ENCODE measurements around the gene GDF7.

Gene GDF7

GRCh38 chr2:20647738-20648137 is 19.2 kb upstream of the GDF7 start:
- H3K9me3 ChIP-seq (ENCODE audit: control insufficient read depth in 1 of 2, low read length in 2 of 2): no peaks in the 10 kb centered on the region

GRCh38 chr2:20648206-20648605 is 18.7 kb upstream of the GDF7 start:
- peaks cover 12 to 35% of the 10 kb centered on the region in 2 donors for H3K36me3 ChIP-seq (ENCODE audit: control insufficient read depth in 1 of 2, insufficient read depth in 2 of 2, low read length in 2 of 2)
- no peak overlapping the region for H3K4me3 ChIP-seq (ENCODE audit: low read depth in 1 of 2, low read length in 2 of 2)
- H3K27ac ChIP-seq (ENCODE audit: low read length): no peak overlapping the region
- no peaks in the 10 kb centered on the region for H3K27me3 ChIP-seq (ENCODE audit: low read depth, low read length)
- H3K9me3 ChIP-seq (ENCODE audit: control insufficient read depth in 1 of 2, low read length in 2 of 2): no peaks in the 10 kb centered on the region
- peaks cover 6 to 34% of the 10 kb centered on the region in 2 donors for H3K4me1 ChIP-seq (ENCODE audit: control insufficient read depth in 1 of 2, insufficient read depth in 2 of 2, low read length in 2 of 2)

More at GRCh38 chr2:20647738-20648137, 19.2 kb upstream of the GDF7 start:
- no peaks in the 10 kb centered on the region for H3K27me3 ChIP-seq (ENCODE audit: low read depth, low read length)
- no peak overlapping the region for H3K27ac ChIP-seq (ENCODE audit: low read length)
- H3K4me3 ChIP-seq (ENCODE audit: low read depth in 1 of 2, low read length in 2 of 2): no peak overlapping the region
- H3K4me1 ChIP-seq (ENCODE audit: control insufficient read depth in 1 of 2, insufficient read depth in 2 of 2, low read length in 2 of 2): peaks cover 6 to 34% of the 10 kb centered on the region in 2 donors
- peaks cover 12 to 38% of the 10 kb centered on the region in 2 donors for H3K36me3 ChIP-seq (ENCODE audit: control insufficient read depth in 1 of 2, insufficient read depth in 2 of 2, low read length in 2 of 2)

GRCh38 chr2:20648831-20649230 is 18.1 kb upstream of the GDF7 start:
- Histone ChIP-seq H3K9me3 (ENCODE audit: control insufficient read depth in 1 of 2, low read length in 2 of 2) (no peaks in the 10 kb centered on the region), H3K4me3 (ENCODE audit: low read depth in 1 of 2, low read length in 2 of 2) (no peak overlapping the region), H3K4me1 (ENCODE audit: control insufficient read depth in 1 of 2, insufficient read depth in 2 of 2, low read length in 2 of 2) (peaks cover 6 to 34% of the 10 kb centered on the region in 2 donors), H3K27ac (ENCODE audit: low read length) (no peak overlapping the region), H3K36me3 (ENCODE audit: control insufficient read depth in 1 of 2, insufficient read depth in 2 of 2, low read length in 2 of 2) (peaks cover 12 to 31% of the 10 kb centered on the region in 2 donors), H3K27me3 (ENCODE audit: low read depth, low read length) (no peaks in the 10 kb centered on the region)

DNA sequence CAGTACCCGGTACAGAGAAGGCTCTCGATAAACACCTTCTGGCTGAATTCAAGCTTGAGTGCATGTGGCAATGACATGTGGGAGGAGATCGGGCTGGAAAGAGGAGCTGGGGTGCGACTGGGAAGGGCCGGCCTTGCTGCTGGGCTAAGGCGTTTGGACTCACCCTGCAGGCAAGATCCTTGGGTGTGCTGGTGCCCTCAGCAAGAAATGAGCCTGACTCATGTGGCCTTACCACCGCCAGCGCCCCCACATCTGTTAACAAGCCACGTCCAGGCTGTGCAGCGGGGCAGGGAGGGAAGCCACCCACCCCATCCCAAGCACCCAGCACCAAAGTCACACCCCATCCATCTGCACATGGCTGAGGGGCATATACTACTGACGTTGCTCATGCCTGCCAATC is 17.4 kb upstream of the GDF7 start:
- Histone ChIP-seq H3K9me3 (ENCODE audit: control insufficient read depth in 1 of 2, low read length in 2 of 2) (no peaks in the 10 kb centered on the region), H3K36me3 (ENCODE audit: control insufficient read depth in 1 of 2, insufficient read depth in 2 of 2, low read length in 2 of 2) (peaks cover 8 to 24% of the 10 kb centered on the region in 2 donors), H3K4me3 (ENCODE audit: low read depth in 1 of 2, low read length in 2 of 2) (peak overlapping the region; percentile 84), H3K27ac (ENCODE audit: low read length) (no peak overlapping the region), H3K27me3 (ENCODE audit: low read depth, low read length) (no peaks in the 10 kb centered on the region), H3K4me1 (ENCODE audit: control insufficient read depth in 1 of 2, insufficient read depth in 2 of 2, low read length in 2 of 2) (peaks cover 6 to 34% of the 10 kb centered on the region in 2 donors)

- H3K36me3 ChIP-seq (ENCODE audit: control insufficient read depth in 1 of 2, insufficient read depth in 2 of 2, low read length in 2 of 2): peaks cover 4 to 20% of the 10 kb centered on the region in 2 donors
- peak overlapping the region; percentile 84 for H3K4me3 ChIP-seq (ENCODE audit: low read depth in 1 of 2, low read length in 2 of 2)
- H3K27me3 ChIP-seq (ENCODE audit: low read depth, low read length): no peaks in the 10 kb centered on the region
- H3K4me1 ChIP-seq (ENCODE audit: control insufficient read depth in 1 of 2, insufficient read depth in 2 of 2, low read length in 2 of 2): peaks cover 6 to 34% of the 10 kb centered on the region in 2 donors
- no peak overlapping the region for H3K27ac ChIP-seq (ENCODE audit: low read length)
- H3K9me3 ChIP-seq (ENCODE audit: control insufficient read depth in 1 of 2, low read length in 2 of 2): no peaks in the 10 kb centered on the region
These were observed 17.0 kb upstream of the GDF7 start for GRCh38 chr2:20649976-20650375.

DNA sequence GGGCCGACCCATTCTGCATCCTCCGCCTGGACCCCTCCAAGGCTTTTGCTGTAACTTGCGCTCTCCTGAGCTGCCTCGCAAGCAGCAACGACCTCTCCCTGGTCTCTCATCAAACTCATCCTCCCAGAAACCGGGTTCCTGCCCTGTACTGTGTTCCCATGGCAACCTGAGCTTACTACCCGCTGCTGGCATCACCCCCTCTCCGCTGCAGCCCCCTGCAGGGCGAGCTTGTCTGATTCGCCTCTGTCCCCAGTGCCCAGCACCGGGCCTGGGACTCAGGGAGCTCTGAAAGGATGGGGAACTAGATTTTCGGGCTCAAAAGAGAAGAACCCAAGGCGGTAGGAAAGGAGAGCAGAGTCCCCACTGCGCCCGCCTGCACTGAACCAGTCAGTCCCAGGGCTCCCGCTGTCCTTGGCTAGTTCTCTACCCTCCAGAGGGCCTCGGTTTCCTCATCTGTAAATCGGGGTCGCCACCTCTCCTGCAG is 16.5 kb upstream of the GDF7 start:
- Histone ChIP-seq H3K27me3 (ENCODE audit: low read depth, low read length) (no peaks in the 10 kb centered on the region), H3K36me3 (ENCODE audit: control insufficient read depth in 1 of 2, insufficient read depth in 2 of 2, low read length in 2 of 2) (peaks cover 0 to 16% of the 10 kb centered on the region in 2 donors), H3K4me1 (ENCODE audit: control insufficient read depth in 1 of 2, insufficient read depth in 2 of 2, low read length in 2 of 2) (peaks cover 6 to 34% of the 10 kb centered on the region in 2 donors), H3K9me3 (ENCODE audit: control insufficient read depth in 1 of 2, low read length in 2 of 2) (no peaks in the 10 kb centered on the region), H3K27ac (ENCODE audit: low read length) (peak overlapping the region; percentile 83), H3K4me3 (ENCODE audit: low read depth in 1 of 2, low read length in 2 of 2) (peak overlapping the region; percentile 84)

DNA sequence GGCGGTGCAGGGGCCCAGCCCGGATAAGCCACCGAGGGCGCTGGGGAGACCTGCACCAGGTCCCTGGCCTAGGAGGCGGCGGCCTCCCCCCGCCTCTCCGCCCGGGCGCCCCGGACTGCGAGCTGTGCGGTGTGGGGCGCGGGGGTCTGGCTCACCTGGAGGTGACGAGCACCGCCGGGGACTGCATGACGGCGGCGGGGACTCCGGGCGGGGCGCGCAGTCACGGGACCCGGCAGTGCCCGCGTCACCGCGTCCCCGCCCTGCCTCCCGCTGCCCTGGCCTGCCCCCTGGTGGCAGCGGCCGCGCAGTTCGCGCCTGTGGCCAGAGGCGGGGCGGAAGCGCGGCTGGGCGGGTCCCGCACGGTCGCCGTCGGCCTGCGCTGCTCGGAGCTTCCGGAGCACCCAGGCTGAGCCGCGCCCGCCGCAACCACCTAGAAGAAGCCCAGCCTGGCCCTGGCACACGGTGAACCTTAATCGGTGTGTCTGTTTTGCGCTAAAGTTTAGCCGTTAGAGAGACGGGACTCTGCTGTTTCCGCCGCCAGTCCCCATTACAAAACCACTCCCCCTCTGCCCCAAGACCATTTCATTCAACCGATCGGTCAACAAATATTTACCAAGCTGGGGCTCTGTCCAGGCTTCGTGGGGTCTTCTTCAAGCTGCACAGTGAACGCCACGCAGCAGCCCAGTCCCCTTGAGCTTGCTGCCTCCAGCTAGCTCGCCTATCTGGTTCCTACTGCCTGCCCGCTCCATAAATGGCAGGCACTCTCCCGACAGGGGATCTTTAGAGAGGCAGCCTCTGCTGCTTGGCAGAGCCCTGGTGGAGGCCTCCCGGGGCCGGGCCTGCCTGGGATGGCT is 15.8 kb upstream of the GDF7 start, which contains the start of gene HS1BP3:
TSS of gene HS1BP3 (minus strand) at position 222 of the 854 bp plus-strand sequence. CDS start at position 187, 35 bp downstream.
- Histone ChIP-seq H3K36me3 (ENCODE audit: control insufficient read depth in 1 of 2, insufficient read depth in 2 of 2, low read length in 2 of 2) (peaks cover 0 to 10% of the 10 kb centered on the region in 2 donors), H3K9me3 (ENCODE audit: control insufficient read depth in 1 of 2, low read length in 2 of 2) (no peaks in the 10 kb centered on the region), H3K4me1 (ENCODE audit: control insufficient read depth in 1 of 2, insufficient read depth in 2 of 2, low read length in 2 of 2) (peaks cover 6 to 34% of the 10 kb centered on the region in 2 donors), H3K27me3 (ENCODE audit: low read depth, low read length) (no peaks in the 10 kb centered on the region), H3K4me3 (ENCODE audit: low read depth in 1 of 2, low read length in 2 of 2) (peak within 1 kb of the TSS; percentile 84), H3K27ac (ENCODE audit: low read length) (peak within 1 kb of the TSS; percentile 89)

- Histone ChIP-seq H3K27me3 (ENCODE audit: low read depth, low read length) (no peaks in the 10 kb centered on the region), H3K9me3 (ENCODE audit: control insufficient read depth in 1 of 2, low read length in 2 of 2) (no peaks in the 10 kb centered on the region), H3K4me3 (ENCODE audit: low read depth in 1 of 2, low read length in 2 of 2) (peak overlapping the region; percentile 80 to 84), H3K4me1 (ENCODE audit: control insufficient read depth in 1 of 2, insufficient read depth in 2 of 2, low read length in 2 of 2) (peaks cover 6 to 34% of the 10 kb centered on the region in 2 donors), H3K36me3 (ENCODE audit: control insufficient read depth in 1 of 2, insufficient read depth in 2 of 2, low read length in 2 of 2) (peaks cover 0 to 3% of the 10 kb centered on the region in 2 donors), H3K27ac (ENCODE audit: low read length) (peak overlapping the region; percentile 89)
These were observed 15.2 kb upstream of the GDF7 start for GRCh38 chr2:20651731-20652099.

GRCh38 chr2:20652141-20652540 is 14.8 kb upstream of the GDF7 start:
- Histone ChIP-seq H3K4me3 (ENCODE audit: low read depth in 1 of 2, low read length in 2 of 2) (no peak overlapping the region), H3K27ac (ENCODE audit: low read length) (peak overlapping the region; percentile 89), H3K27me3 (ENCODE audit: low read depth, low read length) (no peaks in the 10 kb centered on the region), H3K4me1 (ENCODE audit: control insufficient read depth in 1 of 2, insufficient read depth in 2 of 2, low read length in 2 of 2) (peaks cover 6 to 34% of the 10 kb centered on the region in 2 donors), H3K36me3 (ENCODE audit: control insufficient read depth in 1 of 2, insufficient read depth in 2 of 2, low read length in 2 of 2) (no peaks in the 10 kb centered on the region), H3K9me3 (ENCODE audit: control insufficient read depth in 1 of 2, low read length in 2 of 2) (no peaks in the 10 kb centered on the region)

DNA sequence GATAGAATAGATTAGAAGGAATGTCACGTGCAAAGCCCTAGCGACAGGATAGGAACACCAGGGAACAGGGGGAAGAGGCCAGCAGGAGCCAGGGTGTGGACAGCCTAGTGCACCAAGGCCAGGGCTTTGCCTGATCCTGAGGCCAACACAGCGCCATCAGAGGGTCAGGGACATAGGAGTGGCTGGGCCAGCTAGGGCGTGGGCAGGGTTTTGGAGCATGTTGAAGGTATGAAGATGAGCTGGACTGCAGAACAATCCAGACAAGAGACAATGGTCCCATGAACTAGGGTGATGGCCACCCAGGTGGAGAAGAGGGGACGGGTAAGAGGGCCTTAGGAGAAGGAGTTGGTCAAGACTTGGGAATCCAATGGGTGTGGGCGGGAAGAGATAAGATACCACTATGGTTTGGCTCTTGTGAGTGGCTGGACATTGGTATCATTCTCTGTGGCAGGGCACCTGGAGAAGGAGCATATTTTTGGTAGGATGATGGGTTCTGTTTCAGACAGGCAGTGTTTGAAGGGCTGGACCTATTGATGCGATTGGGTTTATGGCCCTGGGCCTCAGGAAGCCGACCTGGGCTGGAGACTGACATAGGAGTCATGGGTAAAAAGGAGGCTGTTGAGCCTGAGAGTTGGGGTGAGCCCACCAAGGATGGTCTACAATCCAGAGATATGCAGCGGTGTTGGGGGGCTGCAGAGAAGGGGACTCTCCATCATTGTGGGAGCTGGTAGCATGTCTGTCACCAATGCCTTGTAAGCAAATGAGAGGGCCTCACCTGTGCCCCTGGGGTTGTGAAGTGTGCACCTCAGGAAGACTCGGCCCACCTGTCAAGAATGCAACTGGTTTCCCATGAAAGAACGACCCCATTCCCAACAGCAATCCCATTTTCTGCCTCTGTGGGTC is 14.0 kb upstream of the GDF7 start:
- H3K4me3 ChIP-seq (ENCODE audit: low read depth in 1 of 2, low read length in 2 of 2): no peak overlapping the region
- H3K27ac ChIP-seq (ENCODE audit: low read length): no peak overlapping the region
- H3K4me1 ChIP-seq (ENCODE audit: control insufficient read depth in 1 of 2, insufficient read depth in 2 of 2, low read length in 2 of 2): peaks cover 6 to 28% of the 10 kb centered on the region in 2 donors
- H3K27me3 ChIP-seq (ENCODE audit: low read depth, low read length): no peaks in the 10 kb centered on the region
- no peaks in the 10 kb centered on the region for H3K36me3 ChIP-seq (ENCODE audit: control insufficient read depth in 1 of 2, insufficient read depth in 2 of 2, low read length in 2 of 2)
- no peaks in the 10 kb centered on the region for H3K9me3 ChIP-seq (ENCODE audit: control insufficient read depth in 1 of 2, low read length in 2 of 2)
